Stimulated activated CD4-positive, alpha-beta T cell treated with anti-CD3 and anti-CD28 coated beads, Interleukin-1b, Interleukin-23, amount 100 ng/mL, for 4 hours (primary cell): ENCODE measurements around the gene PGK1.
A peak's percentile ranks its signal among the peaks of the same experiment; 100 is the strongest.
"Not testable (repeated sequence)": the region's sequence is repeated elsewhere in the genome, so short reads cannot be mapped to it uniquely, and the experiment has no call there.

ENCODE experiments used
- DNase-seq, 2 donors: peaks; one replicate each; pipeline ENCODE4 v3.0.0-alpha.2; 2020; ENCODE audit warnings: low read depth in 2 of 2

The PGK1 gene

DNA sequence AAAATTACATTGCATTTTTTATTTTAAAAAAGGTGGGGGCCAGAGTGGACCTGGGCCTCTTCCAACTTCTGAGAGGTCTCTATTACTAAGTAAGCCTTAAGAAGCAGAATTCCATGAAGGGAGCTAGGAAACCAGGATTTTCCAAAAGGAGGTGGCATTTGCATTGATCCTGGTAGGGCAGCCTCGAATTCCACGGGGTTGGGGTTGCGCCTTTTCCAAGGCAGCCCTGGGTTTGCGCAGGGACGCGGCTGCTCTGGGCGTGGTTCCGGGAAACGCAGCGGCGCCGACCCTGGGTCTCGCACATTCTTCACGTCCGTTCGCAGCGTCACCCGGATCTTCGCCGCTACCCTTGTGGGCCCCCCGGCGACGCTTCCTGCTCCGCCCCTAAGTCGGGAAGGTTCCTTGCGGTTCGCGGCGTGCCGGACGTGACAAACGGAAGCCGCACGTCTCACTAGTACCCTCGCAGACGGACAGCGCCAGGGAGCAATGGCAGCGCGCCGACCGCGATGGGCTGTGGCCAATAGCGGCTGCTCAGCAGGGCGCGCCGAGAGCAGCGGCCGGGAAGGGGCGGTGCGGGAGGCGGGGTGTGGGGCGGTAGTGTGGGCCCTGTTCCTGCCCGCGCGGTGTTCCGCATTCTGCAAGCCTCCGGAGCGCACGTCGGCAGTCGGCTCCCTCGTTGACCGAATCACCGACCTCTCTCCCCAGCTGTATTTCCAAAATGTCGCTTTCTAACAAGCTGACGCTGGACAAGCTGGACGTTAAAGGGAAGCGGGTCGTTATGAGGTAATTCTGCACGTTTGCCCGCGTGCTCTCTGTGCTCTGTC, at the start of gene PGK1:
Gene PGK1 (plus strand): TSS at position 626 of the 824 bp plus-strand sequence. CDS start 93 bp downstream, at position 719.
- DNase-seq = peak; percentile 80 to 82

DNA sequence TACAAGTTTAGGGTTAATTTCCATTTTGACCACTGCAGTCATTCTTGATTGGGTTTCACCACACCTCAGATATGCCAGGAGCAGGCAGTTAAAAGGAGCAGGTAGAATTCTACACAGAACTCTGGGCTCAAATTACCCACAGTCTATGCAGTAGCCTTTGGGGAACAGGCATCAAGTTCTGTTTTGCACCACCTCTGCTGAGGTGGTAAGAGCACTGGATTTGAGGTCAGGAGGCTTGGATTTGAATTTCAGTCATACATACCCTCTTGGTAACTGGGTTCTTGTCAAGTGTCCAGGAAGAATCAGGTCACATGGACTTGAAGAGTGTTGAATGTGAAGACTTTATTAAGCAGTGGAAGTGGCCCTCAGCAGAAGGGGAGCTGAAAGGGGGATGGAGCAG, 40.4 kb upstream of the PGK1 start:
- no peak for DNase-seq

DNA sequence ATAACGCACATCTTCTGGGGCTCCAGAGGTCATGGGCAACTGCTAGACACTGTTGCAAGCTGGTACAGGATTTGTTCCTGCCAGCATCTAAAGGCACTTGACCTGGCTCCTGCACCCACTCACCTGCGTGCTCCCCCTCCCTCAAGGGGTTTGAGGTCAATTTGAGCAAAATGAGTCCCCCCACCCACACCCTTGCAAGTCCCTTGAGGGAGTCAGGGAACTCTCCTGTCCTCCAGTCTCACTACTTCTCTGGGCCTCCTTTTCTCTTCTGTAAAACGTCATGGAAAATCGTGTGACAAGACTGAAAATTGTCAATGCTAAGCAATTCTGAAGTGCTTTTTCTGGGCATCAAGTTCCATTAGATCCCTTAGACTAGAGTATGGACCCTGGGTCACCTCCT, 39.9 kb upstream of the PGK1 start:
- DNase-seq = no peak

DNA sequence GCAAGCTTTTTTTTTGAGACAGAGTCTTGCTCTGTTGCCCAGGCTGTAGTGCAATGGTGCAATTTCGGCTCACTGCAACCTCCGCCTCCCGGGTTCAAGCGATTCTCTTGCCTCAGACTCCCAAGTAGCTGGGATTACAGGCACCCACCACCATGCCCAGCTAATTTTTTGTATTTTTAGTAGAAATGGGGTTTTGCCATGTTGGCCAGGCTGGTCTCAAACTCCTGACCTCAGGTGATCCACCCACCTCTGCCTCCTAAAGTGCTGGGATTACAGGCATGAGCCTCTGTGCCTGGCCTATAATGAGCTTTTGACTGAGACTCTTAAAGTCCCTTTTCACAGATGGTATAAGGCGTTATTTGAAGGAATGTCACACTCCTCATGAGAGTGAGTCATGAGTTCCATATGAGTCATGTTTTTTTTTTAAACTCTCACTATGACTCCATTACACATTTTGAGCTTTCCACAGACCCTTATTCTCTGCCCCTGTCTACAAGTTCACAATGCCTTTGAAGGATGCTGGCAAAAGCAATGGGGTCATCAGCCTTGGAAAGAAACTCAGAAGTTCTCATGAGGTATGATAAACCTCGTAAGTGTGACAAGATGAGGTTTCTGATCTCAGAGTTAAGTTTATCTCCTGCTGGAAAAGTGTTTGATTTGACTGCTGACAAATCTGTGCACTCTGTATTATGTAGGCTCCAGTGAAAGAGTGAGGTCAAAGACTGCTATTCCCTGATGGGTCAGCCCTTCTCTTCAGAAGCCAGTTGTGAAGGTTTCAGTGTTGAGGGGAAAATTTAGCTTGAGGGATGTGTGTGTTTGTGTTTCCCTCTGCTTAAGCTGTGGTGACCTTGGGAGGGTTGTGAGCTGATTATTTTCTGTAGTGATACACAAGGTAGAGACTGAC, 39.1 kb upstream of the PGK1 start:
- DNase-seq = not testable (repeated sequence)

DNA sequence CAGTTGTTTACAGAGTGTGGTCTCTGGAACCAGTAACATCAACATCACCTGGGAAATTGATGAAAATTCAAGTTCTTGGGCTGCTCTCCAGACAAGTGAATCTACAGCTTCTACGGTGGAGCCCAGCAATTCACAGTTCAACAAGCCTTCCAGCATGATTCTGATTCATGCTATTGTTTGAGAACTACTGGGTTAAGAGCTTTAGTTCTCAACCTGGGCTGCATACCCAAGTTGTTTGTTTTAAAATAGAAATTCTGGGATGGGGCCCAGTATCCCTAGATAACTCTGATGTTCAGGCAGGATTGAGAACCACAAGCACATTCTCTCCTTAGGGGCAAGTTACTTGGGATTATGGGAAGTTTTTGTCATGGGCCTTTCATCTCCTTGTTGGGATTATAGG, 37.9 kb upstream of the PGK1 start:
- no peak for DNase-seq

DNA sequence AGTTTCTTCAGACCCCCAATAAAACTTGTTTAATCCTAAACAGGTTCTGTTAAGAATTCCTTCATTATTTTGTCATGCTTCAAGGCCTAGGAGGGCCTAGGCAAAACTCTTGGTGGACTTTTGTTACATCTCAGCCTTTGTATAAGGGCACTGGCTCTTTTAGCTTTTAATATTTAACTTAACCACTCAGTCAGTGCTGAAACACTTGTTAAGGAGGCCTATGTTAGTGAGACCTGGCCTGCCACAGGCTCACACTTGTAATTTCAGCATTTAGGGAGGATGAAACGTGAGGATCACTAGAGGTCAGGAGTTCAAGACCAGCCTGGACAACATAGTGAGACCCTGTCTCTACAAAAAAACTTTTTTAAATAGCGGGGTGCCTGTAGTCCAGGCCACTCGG, 32.7 kb upstream of the PGK1 start:
- DNase-seq = no peak

DNA sequence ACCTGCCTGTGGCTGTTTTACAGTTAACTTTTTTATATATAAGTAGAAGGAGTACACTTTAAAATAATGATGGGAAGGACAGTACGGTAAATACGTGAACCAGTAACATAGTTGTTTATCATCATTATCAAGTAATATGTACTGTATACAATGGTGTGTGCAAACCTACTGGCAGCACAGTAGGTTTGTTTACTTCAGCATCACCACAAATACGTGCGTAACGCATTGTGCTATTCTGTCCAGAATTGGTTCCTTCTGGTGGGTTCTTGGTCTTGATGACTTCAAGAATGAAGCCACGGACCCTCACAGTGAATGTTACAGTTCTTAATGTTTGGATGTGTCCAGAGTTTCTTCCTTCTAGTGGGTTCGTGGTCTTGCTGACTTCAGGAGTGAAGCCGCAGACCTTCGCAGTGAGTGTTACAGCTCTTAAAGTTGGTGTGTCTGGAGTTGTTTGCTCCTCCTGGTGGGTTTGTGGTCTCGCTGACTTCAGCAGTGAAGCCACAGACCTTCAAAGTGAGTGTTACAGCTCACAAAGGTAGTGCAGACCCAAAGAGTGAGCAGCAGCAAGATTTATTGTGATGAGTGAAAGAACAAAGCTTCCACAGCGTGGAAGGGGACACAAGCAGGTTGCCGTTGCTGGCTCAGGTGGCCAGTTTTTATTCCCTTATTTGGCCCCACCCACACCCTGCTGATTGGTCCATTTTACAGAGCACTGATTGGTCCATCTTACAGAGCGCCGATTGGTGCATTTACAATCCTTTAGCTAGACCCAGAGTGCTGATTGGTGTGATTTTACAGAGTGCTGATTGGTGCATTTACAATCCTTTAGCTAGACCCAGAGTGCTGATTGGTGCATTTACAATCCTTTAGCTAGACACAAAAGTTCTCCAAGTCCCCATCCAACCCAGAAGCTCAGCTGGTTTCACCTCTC, 30.6 kb upstream of the PGK1 start:
- DNase-seq = not testable (repeated sequence)

DNA sequence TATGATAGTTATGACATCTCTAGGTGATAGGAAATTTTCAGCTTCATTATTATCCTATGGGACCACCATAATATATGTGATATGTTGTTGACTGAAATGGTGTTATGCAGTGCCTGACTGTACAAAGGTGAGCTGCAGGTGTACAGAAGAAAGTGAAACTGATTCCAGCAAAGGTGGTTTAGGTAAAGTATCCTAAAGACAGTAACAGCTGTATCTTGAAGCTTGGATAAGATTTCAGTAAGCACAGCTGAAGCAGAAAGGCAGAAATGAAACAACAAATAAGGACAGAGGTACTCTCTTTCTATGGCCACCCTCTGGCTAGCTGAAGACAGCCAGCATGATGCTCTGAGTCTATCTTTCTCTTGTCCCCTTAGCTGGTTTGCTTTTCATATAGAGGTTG, 30.0 kb upstream of the PGK1 start:
- no peak for DNase-seq

DNA sequence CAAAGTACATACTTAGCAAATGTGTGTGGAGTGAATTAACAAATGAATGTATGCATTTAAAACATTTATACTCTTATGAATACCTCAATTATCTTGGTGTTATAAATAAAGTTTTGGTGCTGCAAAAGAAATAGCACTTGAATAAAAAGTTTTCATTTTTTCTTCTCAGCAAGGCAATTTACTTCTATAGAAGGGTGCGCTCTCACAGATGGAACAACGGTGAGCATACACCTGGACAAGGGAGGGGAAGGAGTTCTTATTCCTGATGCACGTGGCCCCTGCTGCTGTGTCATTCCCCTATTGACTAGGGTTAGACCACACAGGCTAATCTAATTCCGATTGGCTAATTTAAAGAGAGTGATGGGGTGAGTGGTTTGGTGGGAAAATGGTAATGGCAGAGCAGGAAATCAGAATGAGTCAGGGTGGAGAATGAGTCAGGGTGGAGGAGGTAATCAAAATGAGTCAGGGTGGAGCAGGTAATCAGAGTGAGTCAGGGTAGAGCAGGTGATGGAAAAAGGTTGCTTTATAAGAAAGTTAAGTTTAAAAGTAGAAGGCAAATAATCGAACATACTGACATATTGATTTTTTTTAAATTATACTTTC, 28.2 kb upstream of the PGK1 start:
- no peak for DNase-seq

DNA sequence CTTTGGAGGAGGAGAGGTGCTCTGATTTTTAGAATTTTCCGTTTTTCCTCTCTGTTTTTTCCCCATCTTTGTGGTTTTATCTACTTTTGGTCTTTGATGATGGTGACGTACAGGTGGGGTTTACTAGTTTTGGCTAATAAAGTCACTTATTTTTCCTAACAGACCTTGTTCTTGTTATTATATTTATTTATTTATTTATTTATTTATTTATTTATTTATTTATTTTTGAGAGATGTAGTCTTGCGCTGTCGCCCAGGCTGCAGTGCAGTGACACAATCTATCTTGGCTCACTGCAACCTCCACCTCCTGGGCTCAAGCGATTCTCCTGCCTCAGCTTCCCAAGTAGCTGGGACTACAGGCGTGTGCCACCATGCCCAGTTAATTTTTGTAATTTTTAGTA, 22.6 kb upstream of the PGK1 start:
- DNase-seq = not testable (repeated sequence)

DNA sequence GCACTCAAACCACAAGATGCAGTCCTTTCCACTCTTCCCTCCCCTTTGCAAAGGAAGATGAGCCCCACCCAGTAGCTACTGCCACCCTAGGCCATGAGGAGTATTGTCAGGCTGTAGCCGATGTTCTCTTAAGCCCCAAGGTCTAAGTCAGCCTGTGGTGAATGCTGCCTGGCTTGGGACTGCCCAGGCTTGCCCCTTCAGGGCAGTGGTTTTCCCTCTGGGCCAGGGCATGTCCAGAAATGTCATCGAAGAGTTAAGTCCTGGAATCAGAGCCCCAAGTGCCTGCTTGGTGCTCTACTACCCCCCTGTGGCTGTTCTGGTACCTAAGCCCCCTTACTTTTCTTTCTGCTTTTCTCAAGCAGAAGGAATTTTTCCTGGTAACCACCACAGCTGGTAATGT, 11.8 kb upstream of the PGK1 start:
- DNase-seq = no peak

DNA sequence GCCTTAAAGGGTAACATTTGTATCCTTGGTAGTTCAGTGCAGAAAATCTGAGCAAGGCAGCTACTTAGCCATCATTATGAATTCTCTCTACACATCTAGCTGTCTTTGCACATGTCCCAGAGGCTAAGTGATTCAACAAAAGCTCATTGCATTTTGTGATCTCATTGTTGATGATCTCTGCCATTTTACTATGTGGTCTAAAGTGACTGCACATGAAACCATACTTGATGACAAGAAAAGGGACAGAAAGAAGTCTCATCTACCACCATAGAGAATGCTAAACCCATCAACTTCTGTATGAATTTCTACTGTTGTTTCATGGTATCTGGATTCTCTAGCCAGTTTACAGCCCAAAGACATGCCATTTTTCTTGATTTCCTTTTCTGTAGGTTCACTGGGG, 5.9 kb upstream of the PGK1 start:
- no peak for DNase-seq

DNA sequence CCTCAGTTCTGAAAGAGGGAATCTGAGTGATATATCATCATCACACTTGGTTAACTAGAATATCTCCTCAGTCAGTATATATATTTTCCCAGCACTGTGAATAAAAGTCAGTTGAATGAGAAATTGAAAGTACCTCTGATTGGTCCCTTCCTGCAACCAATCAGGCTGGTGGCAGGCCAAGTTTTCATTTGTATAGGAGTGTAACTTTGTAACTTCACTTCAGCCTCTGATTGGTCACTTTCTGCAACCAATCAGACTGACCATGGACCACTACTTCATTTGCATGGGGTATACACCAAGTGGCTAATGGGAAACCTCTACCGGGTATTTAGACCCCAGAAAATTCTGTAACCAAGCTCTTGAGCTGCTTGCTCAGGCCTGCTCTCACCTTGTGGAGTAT, 2.0 kb upstream of the PGK1 start:
- no peak for DNase-seq

DNA sequence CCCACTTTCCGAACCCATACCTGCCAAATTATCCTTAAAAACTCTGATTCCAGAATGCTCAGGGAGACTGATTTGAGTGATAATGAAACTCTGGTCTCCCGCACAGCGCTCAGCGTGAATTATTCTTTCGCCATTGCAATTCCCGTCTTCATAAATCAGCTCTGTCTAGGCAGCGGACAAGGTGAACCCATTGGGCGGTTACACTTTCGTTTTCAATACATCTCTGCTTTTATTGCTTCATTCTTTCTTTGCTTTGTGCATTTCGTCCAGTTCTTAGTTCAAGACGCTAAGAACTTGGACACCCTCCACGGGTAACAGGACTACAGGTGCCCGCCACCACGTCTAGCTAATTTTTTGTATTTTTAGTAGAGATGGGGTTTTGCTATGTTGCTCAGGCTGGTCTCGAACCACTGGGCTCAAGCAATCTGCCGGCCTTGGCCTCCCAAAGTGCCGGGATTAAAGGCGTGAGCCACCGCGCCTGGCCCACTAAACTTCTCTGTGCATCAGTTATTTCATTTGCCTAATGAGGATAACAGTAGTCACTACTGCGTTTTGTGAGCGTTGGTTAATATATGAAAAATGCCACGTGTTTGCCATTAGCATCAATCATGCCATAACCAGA, 936 bp upstream of the PGK1 start:
- no peak for DNase-seq

DNA sequence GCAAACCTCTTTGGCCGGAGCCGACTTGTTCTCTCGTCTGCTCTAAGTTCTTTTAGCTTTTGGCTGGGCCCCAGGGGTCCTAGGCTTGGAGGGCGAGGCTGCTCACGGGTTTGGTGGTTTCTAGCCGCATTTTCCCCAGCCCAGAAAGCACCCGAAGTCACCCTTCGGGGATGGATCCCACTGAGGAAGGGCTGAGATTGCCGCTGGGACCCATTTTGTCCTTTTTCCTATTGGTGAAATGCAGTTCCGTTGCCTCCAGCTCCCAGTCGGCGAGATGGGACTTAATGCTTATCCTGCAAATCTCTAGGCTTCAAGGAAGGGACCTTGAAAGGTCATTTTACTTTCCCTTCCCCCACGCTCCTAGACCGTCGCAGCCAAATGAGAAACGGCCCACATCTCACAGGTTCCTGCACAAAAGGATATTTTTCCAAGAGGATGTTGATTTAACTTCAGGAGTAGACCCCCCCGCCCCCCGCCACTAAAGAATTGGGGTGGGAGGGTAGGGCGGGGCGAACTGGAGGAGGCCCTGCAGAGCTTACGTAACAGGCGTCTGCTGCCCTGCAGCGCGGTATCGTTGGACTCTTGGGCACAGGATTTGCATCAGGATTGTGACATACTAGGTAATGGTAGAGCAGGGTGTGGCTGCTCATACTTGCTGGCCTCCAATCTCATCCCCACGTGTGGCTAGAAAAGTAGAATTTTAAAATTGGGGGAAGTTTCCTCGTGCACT, 564 bp downstream of the PGK1 start:
- DNase-seq = peak in 1 of 2 donors; percentile 3

DNA sequence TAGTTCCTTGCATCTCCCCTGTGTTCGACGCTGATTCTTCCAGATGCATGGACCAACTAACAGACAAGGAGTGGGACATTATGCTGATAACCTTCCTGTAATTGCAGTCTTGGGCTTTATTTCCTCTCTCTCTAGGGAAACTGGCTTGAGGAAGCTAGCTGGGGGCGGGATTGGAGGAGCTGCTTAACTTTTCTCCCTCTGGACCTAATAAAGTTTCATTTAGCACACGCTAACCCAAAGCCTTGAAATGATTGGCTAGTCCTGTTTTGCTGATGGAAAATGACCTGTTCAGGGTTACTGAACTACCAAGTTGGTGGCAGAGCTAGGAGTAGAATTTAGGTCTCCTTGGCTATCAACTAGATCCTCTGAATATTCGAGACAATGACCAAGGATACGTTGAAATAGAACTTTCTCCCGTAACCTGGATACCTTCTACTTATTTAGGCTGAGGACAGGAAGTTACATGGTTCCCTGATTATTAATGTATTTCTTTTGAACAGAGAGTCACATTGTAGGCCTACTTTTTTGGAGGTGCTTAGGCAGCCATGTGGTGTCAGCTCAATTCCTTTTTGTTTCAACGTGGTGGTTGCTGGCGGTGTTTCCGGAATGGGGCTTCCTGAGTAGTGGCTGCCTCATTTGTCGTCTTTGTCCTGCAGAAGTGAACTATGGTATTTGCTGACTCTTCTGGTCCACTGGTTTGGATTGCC, 2.0 kb downstream of the PGK1 start:
- no peak for DNase-seq

DNA sequence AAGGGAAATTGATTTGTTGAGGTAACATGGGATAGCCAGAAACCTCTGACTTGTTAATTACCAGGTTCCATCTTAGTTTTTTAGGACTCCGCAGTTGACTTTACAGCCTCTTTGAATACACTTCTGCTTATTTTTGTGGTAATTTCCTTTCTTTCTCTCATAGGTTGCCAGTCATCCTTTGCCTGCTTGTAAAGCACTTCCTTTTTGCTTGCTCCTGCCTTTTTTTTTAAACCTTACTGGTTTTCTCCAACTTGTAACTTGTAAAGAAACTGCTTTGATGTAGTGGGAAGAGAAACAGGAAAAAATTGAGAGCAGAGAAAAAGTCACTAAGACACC, 2.6 kb downstream of the PGK1 start:
- DNase-seq = no peak

DNA sequence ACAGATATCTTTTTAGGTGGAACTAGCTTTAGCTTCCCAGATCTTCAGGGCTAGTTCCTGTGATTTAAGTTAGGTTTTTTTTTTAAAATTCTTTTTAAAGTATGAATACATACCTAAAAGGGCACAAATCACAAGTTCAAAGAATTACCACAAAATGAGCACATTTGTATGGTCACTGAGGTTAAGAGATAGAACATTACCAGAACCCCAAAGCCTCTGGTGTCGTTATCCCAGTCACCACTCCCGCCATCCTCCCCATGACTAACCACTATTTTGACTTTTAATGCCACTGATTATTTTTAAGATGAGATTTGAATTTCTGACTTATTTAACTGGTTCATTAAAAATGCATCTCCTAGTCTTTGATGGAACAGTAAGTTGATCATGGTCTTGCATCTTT, 5.4 kb downstream of the PGK1 start:
- no peak for DNase-seq

DNA sequence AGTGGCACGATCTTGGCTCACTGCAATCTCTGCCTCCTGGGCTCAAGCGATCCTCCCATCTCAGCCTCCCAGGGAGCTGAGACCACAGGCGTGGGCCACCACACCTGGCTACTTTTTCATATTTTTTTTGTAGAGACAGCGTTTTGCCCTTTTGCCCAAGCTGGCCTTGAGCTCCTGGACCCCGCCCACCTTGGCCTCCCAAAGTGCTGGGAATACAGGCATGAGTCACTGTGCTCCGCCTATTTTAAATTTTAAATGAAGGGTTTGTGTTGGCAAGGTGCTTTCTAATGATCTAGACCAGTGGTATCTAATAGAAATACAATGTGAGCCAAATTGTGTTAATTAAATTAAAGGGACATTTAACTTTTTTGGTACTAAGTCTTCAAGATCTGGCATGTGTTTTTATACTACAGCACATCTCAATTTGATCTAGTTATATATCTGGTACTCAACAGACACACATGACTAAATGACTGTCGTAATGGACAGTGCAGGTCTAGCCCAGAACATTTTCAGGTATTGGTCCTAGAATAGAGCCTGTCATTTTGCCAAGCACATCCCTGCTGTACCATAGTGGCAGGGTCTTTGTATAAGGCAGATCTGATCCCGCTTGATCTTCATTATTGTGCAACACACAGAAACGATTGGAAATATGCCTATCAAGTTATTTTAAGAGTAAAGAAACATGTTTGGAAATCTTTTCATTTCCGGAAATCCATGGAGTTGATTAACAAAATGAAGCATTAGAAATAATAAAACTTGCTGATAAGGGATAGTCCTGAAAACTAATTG, 7.3 kb downstream of the PGK1 start:
- no peak for DNase-seq
